HepG2 (cell line): ENCODE measurements around the gene ENTHD1. TPM values are rescaled to one million over a fixed set of nuclear protein-coding genes. Genes with fewer than 3 reads are reported as not detected.

Source experiments
- ATAC-seq: fragments of 200-7000 bp; cut with Tn5 transposase; 3 replicates; pipeline ENCODE4 v1.9.1; 2020; ENCODE audit warnings: mild to moderate bottlenecking, moderate library complexity
- BruUV-seq: library from RNA; stranded (reverse); fragments of 400-500 nt; replicated peaks from 2 replicates; lab custom pipeline; 2021; lab: Mats Ljungman, UMichigan
- CTCF ChIA-PET: fragments of 300-600 bp; formaldehyde crosslinking; extraction: SDS; loops from one replicate; lab custom pipeline; 2021; ENCODE audit warnings: low total read pairs, inconsistent platforms, low intra/inter-chr PET ratio; lab: Yijun Ruan, JAX
- POLR2A ChIA-PET: fragments of 350-600 bp; sonication (Branson Sonifier 250); formaldehyde crosslinking; loops from one replicate; lab custom pipeline; 2020; ENCODE audit warnings: antibody characterized with exemption, inconsistent platforms; lab: Yijun Ruan, JAX
- DNase-seq: peaks from one replicate; pipeline ENCODE4 v3.0.0-alpha.2; 2015; ENCODE audit warnings: low spot score
- FAIRE-seq: peaks from 3 replicates; lab custom pipeline; 2011; peaks lifted over from hg19 to GRCh38; lab: Jason Lieb, UNC
- H2AFZ ChIP-seq: one replicate; pipeline ENCODE4 v1.6.1; 2011; ENCODE audit warnings: low read length, inconsistent platforms
- H3K27ac ChIP-seq: fragments of 300-600 bp; 3 replicates; pipeline ENCODE4 v1.8.0; 2011; ENCODE audit warnings: mixed run types, mild to moderate bottlenecking, mixed read lengths, low read length, inconsistent platforms; ENCODE audit not compliant: insufficient read depth; ENCODE audit errors: extremely low read length
- H3K27me3 ChIP-seq, 2 experiments: fragments of 200-600 bp in 1 of 2; 2 replicates in 1 of 2; 3 replicates in 1 of 2; pipeline versions ENCODE4 v1.6.0 to v1.8.0; 2011; ENCODE audit warnings: low read length in 2 of 2, mild to moderate bottlenecking in 2 of 2, moderate library complexity in 2 of 2, inconsistent platforms in 1 of 2; ENCODE audit not compliant: insufficient read depth in 2 of 2, control insufficient read depth in 1 of 2
- H3K36me3 ChIP-seq, 2 experiments: fragments of 200-600 bp in 1 of 2; replicated peaks in 1 of 2; 2 replicates in 1 of 2; 3 replicates in 1 of 2; pipeline versions ENCODE4 v1.5.1 to v1.8.0; 2011; ENCODE audit warnings: low read length in 2 of 2, inconsistent platforms in 1 of 2; ENCODE audit not compliant: insufficient read depth in 2 of 2, control insufficient read depth in 1 of 2
- H3K4me1 ChIP-seq: 2 replicates; pipeline ENCODE4 v1.5.1; 2012; ENCODE audit warnings: low read length, inconsistent platforms; ENCODE audit not compliant: insufficient read depth
- H3K4me2 ChIP-seq: 2 replicates; pipeline ENCODE4 v1.6.0; 2011; ENCODE audit warnings: low read depth, low read length, inconsistent platforms
- H3K4me3 ChIP-seq, 3 experiments: fragments of 200-600 bp in 1 of 3; sonication (generic), shearing (Covaris generic) in 1 of 3; replicated peaks in 1 of 3; 2 replicates each; pipeline ENCODE4 v1.5.1; 2011 to 2016; ENCODE audit warnings: low read length in 3 of 3, inconsistent platforms in 2 of 3, low read depth in 2 of 3, mild to moderate bottlenecking in 2 of 3, control low read depth in 1 of 3, mixed read lengths in 1 of 3; ENCODE audit not compliant: insufficient read depth in 1 of 3
- H3K79me2 ChIP-seq: one replicate; pipeline ENCODE4 v1.6.1; 2011; ENCODE audit warnings: low read length, inconsistent platforms; ENCODE audit not compliant: insufficient read depth
- H3K9ac ChIP-seq: 2 replicates; pipeline ENCODE4 v1.6.0; 2011; ENCODE audit warnings: mild to moderate bottlenecking, low read depth, low read length, inconsistent platforms; ENCODE audit not compliant: insufficient read depth
- H3K9me3 ChIP-seq: 2 replicates; pipeline ENCODE4 v1.5.1; 2012; ENCODE audit warnings: mild to moderate bottlenecking, low read length
- H4K20me1 ChIP-seq: 2 replicates; pipeline ENCODE4 v1.6.0; 2011; ENCODE audit warnings: inconsistent platforms, mild to moderate bottlenecking, low read length, moderate library complexity; ENCODE audit not compliant: insufficient read depth
- AGO1 ChIP-seq: fragments of 200-400 bp; formaldehyde crosslinking; IDR thresholded peaks from 2 replicates; pipeline ENCODE4 v1.6.1; 2017; ENCODE audit warnings: mild to moderate bottlenecking, low read depth, low read length, moderate library complexity; ENCODE audit not compliant: poor library complexity, severe bottlenecking
- ARID4A ChIP-seq: sonication (generic); formaldehyde crosslinking; IDR thresholded peaks from 2 replicates; pipeline ENCODE4 v1.5.0; 2020; ENCODE audit warnings: mild to moderate bottlenecking, missing genetic modification reagents, borderline replicate concordance
- CREB1 ChIP-seq, 2 experiments: fragments of 450-650 bp in 1 of 2; IDR thresholded peaks; 2 replicates each; pipeline ENCODE4 v1.6.1; 2016 to 2017; ENCODE audit warnings: control low read depth in 1 of 2, mild to moderate bottlenecking in 1 of 2, missing compliant biosample characterization in 1 of 2, missing genetic modification characterization in 1 of 2
- PHB2 ChIP-seq: fragments of 450-650 bp; IDR thresholded peaks from 2 replicates; pipeline ENCODE4 v1.6.1; 2018; ENCODE audit not compliant: partially characterized antibody
- ZBTB3 ChIP-seq: sonication (generic); formaldehyde crosslinking; IDR thresholded peaks from 2 replicates; pipeline ENCODE4 v1.4.0; 2020; ENCODE audit warnings: low read depth, mild to moderate bottlenecking, moderate library complexity, missing genetic modification reagents, borderline replicate concordance
- ZBTB4 ChIP-seq: sonication (generic); formaldehyde crosslinking; IDR thresholded peaks from 2 replicates; pipeline ENCODE4 v1.4.0; 2020; ENCODE audit warnings: missing genetic modification reagents, mild to moderate bottlenecking, borderline replicate concordance
- ZNF225 ChIP-seq: sonication (generic); formaldehyde crosslinking; IDR thresholded peaks from 2 replicates; pipeline ENCODE4 v1.4.0; 2020; ENCODE audit warnings: mild to moderate bottlenecking, missing genetic modification reagents
- ZNF24 ChIP-seq: fragments of 450-650 bp; IDR thresholded peaks from 2 replicates; pipeline ENCODE4 v1.6.1; 2017; ENCODE audit warnings: antibody characterized with exemption, mild to moderate bottlenecking
- ZNF33A ChIP-seq: sonication (generic); formaldehyde crosslinking; IDR thresholded peaks from 2 replicates; pipeline ENCODE4 v1.5.1; 2020; ENCODE audit warnings: missing genetic modification reagents, mild to moderate bottlenecking, moderate library complexity, borderline replicate concordance
- ZNF441 ChIP-seq: sonication (generic); formaldehyde crosslinking; IDR thresholded peaks from 2 replicates; pipeline ENCODE4 v1.7.0; 2021; ENCODE audit warnings: missing genetic modification reagents, borderline replicate concordance
- ZNF468 ChIP-seq: sonication (generic); formaldehyde crosslinking; IDR thresholded peaks from 2 replicates; pipeline ENCODE4 v1.8.0; 2022; ENCODE audit warnings: mild to moderate bottlenecking, moderate library complexity, missing genetic modification reagents
- ZNF484 ChIP-seq: sonication (generic); formaldehyde crosslinking; IDR thresholded peaks from 2 replicates; pipeline ENCODE4 v1.5.1; 2020; ENCODE audit warnings: mild to moderate bottlenecking, low read depth, missing genetic modification reagents, borderline replicate concordance
- ZNF615 ChIP-seq: sonication (generic); formaldehyde crosslinking; IDR thresholded peaks from 2 replicates; pipeline ENCODE4 v1.5.0; 2020; ENCODE audit warnings: mild to moderate bottlenecking, missing genetic modification reagents, borderline replicate concordance
- ZNF629 ChIP-seq: sonication (generic); formaldehyde crosslinking; conservative IDR thresholded peaks from 2 replicates; pipeline ENCODE4 v1.5.0; 2020; ENCODE audit warnings: missing genetic modification reagents
- ZNF784 ChIP-seq: sonication (generic); formaldehyde crosslinking; IDR thresholded peaks from 2 replicates; pipeline ENCODE4 v1.5.1; 2020; ENCODE audit warnings: missing genetic modification reagents, mild to moderate bottlenecking, borderline replicate concordance
- WGBS: methylation state at CpG from one replicate; pipeline ENCODE4 v1.1.6; 2017; ENCODE audit warnings: low lambda C conversion rate; 5-methylcytosine and 5-hydroxymethylcytosine counted together
- in situ Hi-C: cut with HindIII; loops from 2 replicates; pipeline ENCODE4 v1.10.0; 2017; ENCODE audit warnings: low pct_unique_long_range_greater_than_20kb; ENCODE audit not compliant: extremely low pct_ligation_motif_present
- intact Hi-C: fragments of 100-400 bp; cut with micrococcal nuclease; formaldehyde crosslinking; loops from one replicate; pipeline ENCODE4 v1.10.0; 2022; ENCODE audit not compliant: unreplicated experiment
- polyA plus RNA-seq, 8 experiments: library from polyadenylated mRNA; depleted of rRNA in 3 of 8; stranded (reverse) in 7 of 8; unstranded in 1 of 8; fragments of >200 nt; fragmentation: Illumina TruSeq in 4 of 8; extraction: Trizol in 4 of 8; gene quantifications; 2 replicates each; pipeline versions ENCODE4 v1.2.1 to v1.2.3, GENCODE V29; 2011 to 2016; ENCODE audit warnings: low read depth in 4 of 8, missing spikeins in 1 of 8, mixed read lengths in 1 of 8; ENCODE audit not compliant: insufficient read depth in 1 of 8
- total RNA-seq, 5 experiments: library from RNA; depleted of rRNA; stranded (reverse); fragments of >200 nt; fragmentation: Illumina TruSeq; extraction: Trizol; gene quantifications; 2 replicates each; pipeline ENCODE4 v1.2.3, GENCODE V29; 2016; ENCODE audit warnings: low read depth in 1 of 5

Gene ENTHD1
- total and polyA plus RNA-seq, 2 of the 13 experiments (the other 11 are each of a cell fraction or from before 2014, with no cell fraction given) = not detected

- WGBS = 37% methylated on average over 5 of the region's 8 CpGs
- POLR2A ChIA-PET = no interaction called here
- Histone ChIP-seq H3K36me3 (no peaks in the 10 kb centered on the region), H2AFZ (no peak overlapping the region), H3K27me3 (peaks cover 13 to 65% of the 10 kb centered on the region in 2 experiments), H3K9me3 (no peaks in the 10 kb centered on the region), H3K4me3 (no peak overlapping the region), H4K20me1 (0 out of 2 replicates have a peak, but pooled peaks cover 2% of the 10 kb centered on the region)
- no peak for TF ChIP-seq ZNF484 (CRISPR knock-in tag)
- no peak for TF ChIP-seq ZBTB4 (CRISPR knock-in tag)
- no peak for TF ChIP-seq ZNF33A (CRISPR knock-in tag)
- TF ChIP-seq ZNF225 (CRISPR knock-in tag) = no peak
- no peak for TF ChIP-seq ZBTB3 (CRISPR knock-in tag)
- no peak for TF ChIP-seq ZNF629 (CRISPR knock-in tag)
- TF ChIP-seq CREB1 (IDR thresholded peaks at IDR 0.05) = no peak
- TF ChIP-seq CREB1 (CRISPR knock-in tag; IDR thresholded peaks at IDR 0.05) = no peak
- no peak for TF ChIP-seq ZNF615 (CRISPR knock-in tag)
- no peak for TF ChIP-seq ZNF468 (CRISPR knock-in tag)
- no peak for TF ChIP-seq ARID4A (CRISPR knock-in tag)
- TF ChIP-seq ZNF24 = no peak
- TF ChIP-seq AGO1 = no peak
- TF ChIP-seq ZNF441 (CRISPR knock-in tag) = no peak
- TF ChIP-seq ZNF784 = no peak
- no peak for TF ChIP-seq PHB2
- TF ChIP-seq, all 625 proteins: peak for 0
- no peak overlapping the region for H3K9ac ChIP-seq
- peaks cover 5% of the 10 kb centered on the region for H3K4me1 ChIP-seq
- H3K79me2 ChIP-seq = no peaks in the 10 kb centered on the region
- DNase-seq = no peak
- H3K4me2 ChIP-seq = no peak overlapping the region
- no peak for ATAC-seq
- no TSS peak for BruUV-seq
- CTCF ChIA-PET = no interaction called here
- in situ Hi-C loops (no loop called here), intact Hi-C loops (no loop called here)
- no peak for FAIRE-seq
- no peak overlapping the region for H3K27ac ChIP-seq
Observed at GRCh38 chr22:39703091-39703490, 190.5 kb downstream of the ENTHD1 start.
